NCI-H2081 (cell line): Measurements from ENCODE around the gene LRRK1.

Experiments
- DNase-seq, 2 experiments: peaks; one replicate each; lab custom pipeline; 2025; lab: John Stamatoyannopoulos, UW

LRRK1 gene

DNA sequence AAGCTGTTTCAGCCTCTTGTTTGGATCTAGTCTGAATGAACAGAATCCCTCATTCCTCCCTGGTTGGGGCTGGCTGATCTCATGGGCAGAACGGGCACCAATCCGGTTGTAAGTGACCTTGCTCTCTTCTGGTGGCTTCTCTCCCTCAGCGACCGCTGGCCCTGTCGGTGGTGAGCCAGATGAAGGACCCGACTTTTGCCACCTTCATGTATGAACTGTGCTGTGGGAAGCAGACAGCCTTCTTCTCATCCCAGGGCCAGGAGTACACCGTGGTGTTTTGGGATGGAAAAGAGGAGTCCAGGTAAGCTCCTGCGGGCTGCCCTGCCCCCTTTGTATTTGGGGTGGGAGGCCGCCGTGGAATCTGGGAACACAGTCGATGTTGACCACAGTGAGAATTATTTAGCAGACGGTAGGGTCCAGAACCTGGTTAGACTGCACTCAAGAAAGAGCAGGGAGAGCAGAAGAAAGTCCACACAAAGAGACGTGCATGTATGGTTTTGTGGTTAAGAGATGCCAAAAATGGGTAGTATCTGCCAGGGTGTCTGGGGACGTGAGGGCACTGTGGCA, 138.8 kb downstream of the LRRK1 start:
- DNase-seq: no peak

DNA sequence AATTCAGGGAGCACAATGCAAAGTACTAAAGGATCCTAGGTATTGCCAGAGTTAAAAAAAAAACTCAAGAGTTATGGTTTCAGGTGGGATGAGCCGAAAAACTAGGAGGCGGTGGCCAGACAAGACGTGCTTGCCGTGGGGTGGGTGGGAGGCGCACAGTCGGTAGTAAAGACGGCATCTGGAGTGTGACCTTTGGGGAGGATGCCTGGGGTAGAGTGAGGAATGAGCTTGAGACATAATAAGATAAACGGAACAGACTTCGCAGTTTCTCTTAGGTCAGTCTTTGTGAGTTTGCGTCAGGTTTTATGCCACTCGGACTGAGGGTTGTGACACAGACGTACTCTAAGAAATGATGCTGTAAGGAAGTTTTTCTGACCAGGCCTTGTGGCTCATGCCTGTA, 139.6 kb downstream of the LRRK1 start:
- DNase-seq: no peak

DNA sequence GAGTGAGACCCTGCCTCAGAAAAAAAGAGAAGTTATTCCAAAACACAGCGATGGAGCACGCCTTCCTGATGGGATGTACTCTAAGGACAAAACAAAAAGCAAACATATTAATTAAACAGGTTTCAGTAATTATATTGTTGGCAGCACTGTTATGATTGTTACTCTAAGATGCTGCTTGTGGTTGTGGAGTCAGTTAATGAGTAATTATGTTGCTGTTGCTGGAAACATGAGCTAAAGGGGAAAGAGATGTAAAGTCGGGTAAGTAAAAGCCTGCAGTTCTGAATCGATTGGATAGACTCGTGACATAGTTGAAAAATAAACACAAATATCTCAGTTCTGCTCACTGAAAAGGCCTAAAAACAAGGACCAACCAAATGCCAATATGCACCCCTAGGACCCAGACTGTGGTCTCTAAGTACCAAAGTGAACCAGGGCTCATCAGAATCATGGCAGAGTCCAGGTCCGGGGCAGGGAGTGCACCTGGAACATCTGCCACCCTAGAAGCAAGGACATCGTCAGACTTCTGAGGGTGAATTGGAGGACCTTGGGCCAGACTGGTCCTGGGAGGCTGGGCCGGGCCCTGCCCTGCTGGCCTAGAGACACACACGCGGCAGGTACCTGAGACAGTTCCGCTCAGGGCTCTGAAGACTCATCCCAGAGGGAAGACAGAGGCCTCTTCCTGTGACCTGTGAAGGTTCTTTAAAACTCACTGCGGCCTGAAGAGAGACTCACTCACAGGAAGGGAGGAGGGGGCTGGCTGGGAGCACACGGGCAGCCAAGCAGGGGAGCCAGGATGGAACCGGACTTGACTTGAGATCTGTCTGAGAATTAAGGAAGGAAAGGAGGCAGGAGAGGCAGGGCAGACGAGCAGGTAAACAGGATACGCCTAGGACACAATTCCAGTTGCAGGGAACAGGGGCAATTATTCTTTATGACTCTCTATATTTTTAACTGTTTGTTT, 140.5 kb downstream of the LRRK1 start:
- DNase-seq: no peak

DNA sequence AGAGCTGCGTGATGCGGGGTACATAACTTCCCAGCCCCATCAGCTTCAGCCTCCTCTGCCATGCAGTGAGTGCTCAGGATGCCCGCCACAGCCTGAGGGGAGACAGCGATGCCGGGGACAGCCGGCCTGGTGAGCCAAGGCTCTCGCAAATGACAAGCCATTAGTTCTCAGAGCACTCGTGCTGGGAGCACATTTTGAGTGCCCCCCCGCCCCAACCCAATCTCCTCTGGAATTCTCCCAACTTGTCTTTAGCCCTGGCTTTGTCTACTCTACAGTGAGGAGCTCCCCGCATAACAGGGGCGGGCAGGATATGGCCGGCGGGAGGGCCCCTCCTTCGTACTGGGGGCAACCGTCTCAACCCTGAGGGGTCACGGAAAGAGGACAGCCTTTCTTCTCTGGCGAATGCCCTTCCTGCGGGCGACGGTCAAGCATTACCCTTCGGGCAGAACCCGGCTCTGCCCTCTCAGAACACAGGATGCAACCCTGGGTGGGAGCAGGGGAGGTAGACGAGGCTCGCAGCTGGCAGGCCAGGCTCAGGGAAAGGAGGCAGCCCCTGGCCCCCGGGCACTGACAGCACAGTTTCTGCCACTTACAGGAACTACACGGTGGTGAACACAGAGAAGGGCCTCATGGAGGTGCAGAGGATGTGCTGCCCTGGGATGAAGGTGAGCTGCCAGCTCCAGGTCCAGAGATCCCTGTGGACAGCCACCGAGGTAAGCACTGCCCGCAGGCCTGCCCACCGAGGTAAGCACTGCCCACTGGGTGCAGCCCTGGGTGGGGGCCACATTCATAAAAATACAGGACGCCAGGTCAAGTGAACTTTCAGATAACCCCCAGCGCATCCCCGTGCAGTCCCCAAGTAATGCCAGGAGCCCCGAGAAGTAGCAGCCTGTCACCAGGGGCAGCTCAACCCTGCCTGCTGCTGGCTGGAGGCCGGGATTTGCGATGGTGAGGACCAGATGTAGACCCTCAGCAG, 141.7 kb downstream of the LRRK1 start:
- no peak for DNase-seq

DNA sequence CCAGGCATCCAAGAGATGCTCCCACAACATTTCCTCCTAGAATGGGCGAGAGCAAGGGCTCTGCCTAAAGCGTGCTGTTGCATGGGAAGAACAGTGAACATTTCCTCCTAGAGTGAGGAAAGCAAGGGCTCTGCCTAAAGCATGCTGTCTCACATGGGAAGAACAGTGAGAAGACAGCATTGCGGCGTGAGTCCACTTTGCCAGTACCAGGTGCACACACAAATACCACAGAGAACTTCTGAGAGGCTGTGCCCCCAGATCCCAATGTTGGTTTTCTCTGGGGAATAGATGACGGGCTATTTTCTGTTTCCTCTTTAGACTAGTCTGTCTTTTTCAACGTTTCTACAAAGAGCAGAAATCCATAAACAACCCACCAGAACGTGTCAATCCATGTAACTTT, 142.9 kb downstream of the LRRK1 start:
- no peak for DNase-seq

DNA sequence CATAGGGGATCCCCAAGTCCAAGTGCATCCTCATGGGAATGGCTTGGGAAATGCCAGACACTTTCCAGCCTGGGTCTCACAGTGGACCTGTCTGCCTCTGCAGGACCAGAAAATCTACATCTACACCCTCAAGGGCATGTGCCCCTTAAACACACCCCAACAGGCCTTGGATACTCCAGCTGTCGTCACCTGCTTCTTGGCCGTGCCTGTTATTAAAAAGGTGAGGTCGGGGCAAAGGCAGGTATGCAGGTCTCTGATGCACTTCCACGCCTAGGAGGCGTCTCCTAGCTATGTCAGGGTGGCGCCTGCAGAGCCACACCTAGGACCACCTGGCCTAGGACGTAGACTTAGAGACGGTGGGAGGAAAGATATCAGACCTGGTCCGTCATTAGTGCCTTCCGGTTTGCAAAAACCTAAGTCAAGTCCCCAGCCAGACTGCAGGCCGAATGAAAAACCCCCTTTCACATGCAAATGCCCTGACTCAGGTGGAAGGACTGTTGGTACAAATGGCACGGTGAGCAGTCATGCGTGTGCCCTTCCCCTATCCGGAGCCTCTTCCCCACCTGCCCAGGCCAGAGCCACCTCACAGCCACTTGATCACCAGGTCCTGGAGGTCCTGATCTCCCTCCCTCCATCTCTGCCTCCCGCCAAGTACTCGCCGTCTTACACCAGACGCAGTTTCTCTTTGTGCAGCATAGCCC, 143.5 kb downstream of the LRRK1 start:
- DNase-seq: no peak

DNA sequence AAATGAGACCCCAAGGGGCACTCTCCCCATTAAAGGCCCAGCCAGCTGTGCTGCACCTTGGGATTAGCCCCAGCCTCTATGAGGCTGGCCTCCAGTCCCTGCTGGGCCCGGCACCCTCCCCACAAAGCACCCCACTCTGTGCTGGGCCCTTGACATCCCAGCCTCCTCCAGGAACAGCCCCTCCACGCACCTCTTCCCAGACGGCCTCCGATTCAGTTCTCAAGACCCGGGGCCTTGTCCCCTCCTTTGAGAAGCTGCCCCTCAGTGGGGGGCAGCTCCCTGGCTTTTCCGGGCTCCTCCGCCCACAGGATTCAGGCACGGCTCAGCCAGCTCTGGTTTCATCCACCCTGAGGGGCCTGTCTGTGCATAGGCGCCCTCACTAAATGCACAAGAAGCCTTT, 144.1 kb downstream of the LRRK1 start:
- DNase-seq: no peak

DNA sequence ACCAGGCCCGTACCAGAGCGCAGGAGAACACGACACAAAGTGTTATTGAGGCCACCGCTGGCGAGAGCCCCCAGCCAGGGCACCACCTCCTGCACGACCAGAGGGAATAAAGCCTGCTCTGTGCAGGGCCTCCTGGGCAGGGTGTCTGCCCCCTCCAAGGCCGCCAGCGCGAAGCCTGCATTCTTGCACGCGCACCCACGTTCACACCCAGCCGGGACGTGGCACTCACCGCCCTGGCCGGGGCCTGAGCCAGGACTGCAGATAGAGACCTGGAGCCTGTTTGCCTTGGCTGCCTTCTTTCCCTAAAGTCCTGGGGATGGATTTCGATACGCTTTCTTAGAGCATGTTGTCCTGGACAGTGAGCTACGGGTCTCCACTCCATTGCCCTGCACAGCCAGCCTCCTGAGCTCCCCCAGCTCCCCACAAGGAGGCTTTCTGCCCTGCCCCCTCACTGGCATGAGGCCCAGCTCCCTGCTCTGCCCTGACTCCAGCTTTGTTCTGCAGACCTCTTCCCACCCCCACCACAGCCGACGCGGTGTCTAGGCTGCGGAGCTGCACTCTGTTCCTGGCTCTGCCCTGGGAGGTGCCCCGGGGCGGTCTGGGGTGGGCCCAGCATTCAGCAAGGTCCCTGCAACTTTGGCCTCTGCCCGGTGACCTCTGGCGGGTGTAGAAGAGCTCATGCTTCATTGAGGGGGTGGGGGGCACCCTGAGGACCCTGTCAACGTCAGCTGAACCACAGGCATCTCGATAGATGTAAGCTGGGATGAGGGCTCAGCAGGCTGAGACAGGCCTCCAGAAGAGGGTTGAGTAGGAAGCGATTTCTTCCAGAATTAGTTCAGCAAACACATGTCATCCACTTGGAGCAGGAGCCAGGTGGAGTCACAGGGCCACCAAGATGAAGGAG, 145.0 kb downstream of the LRRK1 start:
- no peak for DNase-seq

DNA sequence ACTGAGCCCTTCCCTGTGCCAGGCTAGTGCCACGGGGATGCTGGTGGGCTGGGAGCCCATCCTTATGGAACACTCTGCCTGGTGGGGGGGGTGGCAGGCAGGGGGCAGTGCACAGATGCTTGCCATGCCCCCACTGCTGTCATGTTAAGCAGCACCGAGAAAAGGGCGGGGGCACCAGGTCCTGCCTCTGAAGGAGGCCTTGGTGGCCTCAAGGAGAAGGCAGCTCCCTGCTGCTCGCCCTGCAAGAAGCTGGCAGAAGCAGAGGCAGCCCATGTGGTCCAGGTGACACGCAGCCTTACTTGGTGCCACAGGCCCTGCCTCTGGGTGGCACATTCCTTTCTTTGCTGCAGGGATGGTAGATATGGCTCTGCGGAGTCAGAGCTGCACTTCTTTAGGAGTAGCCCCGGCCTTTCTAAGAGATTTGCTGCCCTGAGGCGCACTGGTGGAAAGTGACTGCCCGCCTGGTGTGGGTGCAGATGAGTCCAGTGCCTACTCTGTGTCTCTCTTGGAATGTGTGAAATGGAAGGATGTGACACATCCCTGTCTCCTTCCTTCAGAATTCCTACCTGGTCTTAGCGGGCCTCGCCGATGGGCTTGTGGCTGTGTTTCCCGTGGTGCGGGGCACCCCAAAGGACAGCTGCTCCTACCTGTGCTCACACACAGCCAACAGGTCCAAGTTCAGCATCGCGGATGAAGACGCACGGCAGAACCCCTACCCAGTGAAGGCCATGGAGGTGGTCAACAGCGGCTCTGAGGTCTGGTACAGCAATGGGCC, 145.8 kb downstream of the LRRK1 start:
- no peak for DNase-seq

DNA sequence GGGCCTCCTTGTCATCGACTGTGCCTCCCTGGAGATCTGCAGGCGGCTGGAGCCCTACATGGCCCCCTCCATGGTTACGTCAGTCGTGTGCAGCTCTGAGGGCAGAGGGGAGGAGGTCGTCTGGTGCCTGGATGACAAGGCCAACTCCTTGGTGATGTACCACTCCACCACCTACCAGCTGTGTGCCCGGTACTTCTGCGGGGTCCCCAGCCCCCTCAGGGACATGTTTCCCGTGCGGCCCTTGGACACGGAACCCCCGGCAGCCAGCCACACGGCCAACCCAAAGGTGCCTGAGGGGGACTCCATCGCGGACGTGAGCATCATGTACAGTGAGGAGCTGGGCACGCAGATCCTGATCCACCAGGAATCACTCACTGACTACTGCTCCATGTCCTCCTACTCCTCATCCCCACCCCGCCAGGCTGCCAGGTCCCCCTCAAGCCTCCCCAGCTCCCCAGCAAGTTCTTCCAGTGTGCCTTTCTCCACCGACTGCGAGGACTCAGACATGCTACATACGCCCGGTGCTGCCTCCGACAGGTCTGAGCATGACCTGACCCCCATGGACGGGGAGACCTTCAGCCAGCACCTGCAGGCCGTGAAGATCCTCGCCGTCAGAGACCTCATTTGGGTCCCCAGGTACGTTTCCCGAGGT, 146.5 kb downstream of the LRRK1 start:
- no peak for DNase-seq

DNA sequence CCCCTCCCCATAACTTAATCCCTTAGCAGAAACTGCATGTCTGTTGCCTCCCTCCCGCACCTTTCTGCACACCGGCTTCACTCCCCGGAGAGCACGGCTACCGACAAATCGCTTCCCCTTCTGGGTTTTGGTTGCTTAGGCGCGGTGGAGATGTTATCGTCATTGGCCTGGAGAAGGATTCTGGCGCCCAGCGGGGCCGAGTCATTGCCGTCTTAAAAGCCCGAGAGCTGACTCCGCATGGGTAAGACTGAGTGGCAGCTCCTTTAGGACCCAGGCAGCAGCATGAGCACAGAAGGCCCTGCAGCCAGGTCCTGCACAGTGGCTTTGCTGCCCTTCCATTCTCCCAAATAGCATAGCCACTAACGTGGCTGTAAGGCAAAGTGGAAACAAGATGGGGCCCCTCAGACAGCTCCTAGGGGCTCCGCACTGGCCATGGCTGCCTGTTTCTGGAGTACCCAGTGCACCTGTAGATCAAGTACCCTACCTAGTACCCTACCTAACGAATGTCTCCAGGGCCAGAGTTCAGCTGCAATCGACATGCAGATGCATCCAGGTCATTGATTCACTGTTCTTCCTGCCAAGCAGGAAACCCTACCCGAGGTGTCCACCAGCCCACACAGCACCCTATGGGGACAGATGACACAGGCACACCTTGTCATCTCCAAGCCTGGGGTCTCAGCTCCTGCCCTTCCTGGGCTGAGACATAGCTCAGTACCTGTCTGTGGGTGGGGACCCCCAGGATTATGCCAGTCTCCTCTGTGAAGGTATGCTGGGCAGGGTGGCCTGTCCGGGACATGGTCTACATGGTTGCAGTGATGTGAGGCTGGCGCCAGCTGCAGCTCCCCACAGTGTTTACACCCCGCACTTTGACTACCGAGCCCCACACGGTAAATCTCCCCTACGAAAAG, 147.6 kb downstream of the LRRK1 start:
- no peak for DNase-seq

DNA sequence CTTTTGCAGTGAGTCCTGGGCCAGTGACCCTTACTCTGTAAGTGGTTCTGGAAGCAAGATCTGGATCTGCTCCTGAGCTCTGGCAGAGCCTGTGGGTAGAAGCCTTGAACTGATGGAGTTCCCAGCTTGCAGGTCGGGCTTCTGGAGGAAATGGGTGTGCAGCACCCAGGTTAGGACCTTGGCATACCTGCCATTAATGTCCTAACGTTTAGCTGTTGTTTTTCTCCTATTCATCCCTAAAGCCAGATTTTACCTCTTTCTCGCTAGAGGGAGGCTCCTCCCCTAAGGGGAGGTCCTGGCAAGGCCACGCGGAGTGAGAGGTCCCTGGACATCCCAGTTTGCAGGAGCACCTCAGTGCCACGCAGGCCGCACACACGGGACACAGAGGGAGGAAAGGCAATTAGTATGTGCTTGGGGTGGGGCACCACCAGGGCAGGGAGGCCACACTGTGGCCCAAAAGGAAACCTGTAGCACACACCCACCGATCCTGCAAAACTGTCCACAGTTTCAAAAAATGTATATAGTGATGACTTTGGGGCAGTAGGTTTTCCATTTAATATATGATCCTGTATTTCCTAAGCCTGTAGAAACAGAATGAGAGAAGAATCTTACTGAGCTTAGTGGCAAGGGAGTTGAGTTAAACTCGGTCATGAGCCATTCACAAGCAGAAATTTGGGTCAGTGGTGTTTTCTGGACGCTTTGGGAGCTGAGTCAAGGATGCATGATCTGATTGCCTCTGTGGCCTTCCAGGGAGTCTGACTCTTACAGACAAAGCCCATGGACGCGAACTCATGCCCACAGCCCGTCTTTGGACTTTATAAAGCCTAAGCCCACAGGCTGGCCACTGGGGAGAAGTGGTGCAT, 148.7 kb downstream of the LRRK1 start:
- DNase-seq: no peak

DNA sequence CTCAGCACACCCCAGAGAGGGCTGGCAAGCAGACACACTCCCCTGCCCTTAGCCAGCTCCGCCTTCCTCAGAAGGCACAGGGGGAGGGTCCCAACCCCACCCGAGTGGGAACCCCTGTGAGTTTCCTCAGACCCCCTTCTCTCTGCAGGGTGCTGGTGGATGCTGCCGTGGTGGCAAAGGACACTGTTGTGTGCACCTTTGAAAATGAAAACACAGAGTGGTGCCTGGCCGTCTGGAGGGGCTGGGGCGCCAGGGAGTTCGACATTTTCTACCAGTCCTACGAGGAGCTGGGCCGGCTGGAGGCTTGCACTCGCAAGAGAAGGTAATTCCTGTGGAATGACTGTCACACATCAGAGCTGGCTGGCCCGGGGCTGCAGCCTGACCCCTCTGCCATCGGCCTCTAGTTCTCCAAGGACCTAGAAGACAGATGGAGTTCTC, 149.4 kb downstream of the LRRK1 start:
- no peak for DNase-seq

DNA sequence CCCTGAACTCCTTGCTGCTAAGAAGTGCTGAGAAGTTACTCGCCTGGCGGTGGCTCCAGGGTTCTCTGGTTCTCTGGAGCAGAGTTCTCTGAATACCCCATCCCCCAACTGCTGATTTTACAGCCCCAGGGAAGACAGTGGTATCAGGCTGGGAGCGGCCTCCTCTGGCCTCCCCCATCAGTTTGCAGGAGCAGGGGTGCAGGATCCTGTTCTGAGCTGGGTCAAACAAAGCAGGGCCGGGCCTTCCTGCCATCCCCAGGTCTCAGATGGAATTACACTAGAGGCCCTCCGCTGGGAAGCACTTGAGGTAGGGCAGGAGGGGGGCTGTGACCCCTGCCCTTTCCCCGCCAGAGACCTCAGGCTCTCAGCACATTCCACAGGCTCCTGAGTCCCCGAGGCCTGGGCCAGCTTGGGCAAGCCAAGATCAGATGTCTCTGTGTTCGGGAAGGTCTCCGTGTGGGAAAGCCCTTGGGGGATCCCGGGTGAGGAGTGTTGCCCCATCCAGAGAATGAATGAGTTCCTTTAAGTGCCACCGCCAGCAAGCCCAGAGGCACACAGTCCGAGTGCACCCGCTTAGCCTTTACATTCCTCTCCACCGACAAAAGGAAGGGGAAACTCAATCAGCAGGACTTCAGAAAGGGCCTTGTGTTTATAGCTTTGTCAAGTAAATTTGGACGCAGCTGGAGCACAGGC, 149.9 kb downstream of the LRRK1 start:
- no peak for DNase-seq

DNA sequence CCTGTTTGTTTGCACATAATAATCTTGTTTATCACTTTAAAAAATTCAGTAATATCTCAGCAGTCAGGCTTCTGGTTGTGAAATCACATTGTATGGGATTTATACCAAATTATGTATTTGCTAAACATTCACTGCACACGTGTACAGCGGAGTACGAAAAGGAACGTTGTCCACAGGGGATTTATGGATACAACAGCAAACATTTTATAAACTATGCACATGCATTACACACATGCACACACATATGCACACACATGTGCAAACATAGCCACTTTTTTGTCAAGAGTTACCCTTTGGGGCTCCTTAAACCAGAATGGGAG, 150.5 kb downstream of the LRRK1 start:
- DNase-seq: no peak

DNA sequence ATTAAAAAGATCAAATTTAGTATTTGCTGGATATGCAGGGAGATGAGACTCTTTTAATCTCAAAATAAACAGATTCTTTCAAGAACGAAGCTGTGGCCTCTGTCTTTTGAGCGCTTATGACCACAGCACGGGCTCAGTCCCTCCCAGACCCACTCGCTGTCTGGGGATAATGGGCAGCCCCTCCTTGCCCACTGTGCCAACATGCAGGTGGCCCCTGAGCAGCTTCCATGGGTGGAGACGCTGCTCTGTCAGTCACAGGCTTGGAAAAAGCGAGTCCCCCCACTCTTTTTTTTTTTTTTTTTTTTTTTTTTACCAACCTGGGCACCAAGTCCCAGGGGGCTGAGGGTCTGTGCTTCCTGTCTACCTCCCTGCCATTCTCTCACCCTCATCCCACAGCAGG, 150.9 kb downstream of the LRRK1 start:
- no peak for DNase-seq
